GM18511 (cell line): ENCODE results near the gene ZNF761.
"Not testable (repeated sequence)": the region's sequence is repeated elsewhere in the genome, so short reads cannot be mapped to it uniquely, and the experiment has no call there.

Experiments
- ATAC-seq: cut with Tn5 transposase; IDR thresholded peaks from one replicate; pipeline ENCODE4 v1.9.1; 2021; ENCODE audit warnings: mild to moderate bottlenecking, moderate library complexity; ENCODE audit not compliant: unreplicated experiment

Gene ZNF761

DNA sequence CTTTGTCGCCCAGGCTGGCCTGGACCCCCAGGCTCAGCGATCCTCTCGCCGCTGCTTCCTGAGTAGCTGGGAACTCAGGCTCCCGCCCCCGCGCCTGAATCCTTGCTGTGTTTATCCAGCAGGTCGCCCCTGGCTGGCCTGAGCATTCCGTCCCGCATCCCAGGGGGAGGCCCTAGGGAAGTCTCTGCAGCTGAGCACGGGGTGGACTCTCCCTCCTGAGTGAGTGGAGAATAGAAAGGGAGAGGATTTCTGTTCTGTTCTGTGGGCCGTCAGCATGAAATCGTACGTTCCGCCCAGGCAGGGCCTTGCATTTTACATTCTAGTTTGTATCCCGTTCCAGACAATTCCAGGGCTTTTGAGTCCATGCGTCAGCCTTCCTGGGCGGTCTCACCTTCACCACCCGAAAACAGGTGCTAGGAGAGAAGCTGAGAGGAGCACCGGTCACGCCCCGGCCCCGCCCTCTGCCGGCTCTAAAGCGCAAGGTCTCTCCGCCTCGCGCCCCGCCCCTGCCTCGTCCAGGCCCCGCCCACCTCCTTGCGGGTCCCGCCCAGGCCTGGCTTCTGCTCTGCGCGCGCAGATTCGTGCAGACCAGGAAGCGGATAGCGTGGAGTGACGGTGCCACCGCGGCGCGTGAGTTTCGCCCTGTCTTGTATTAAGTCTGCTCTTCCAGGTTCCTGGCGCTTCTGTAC lies at the start of gene ZNF761:
ZNF761 (plus strand) TSS at position 586 of the 689 bp plus-strand sequence. CDS start 15,285 bp downstream, outside the sequence.
- ATAC-seq: peak; percentile 97

DNA sequence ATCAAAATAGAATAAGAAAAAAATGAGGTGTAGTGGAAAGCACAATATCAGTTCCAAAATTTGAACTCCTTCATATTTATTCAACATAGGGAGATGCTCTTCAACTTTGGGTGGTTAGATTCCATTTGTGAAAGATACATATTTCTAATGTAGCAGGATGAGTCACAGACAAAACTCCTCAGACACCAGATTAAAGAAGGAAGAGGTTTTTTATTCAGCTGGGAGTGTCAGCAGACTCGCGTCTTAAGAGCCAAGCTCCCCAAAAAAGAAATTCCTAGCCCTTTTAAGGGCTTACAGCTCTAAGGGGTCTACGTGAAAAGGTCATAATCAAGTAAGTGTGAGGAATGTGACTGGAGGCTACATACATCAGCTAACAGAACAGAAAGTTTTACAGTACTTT lies 43.6 kb upstream of the ZNF761 start:
- ATAC-seq: no peak

GRCh38 chr19:53388904-53389303 lies 42.9 kb upstream of the ZNF761 start:
- no peak for ATAC-seq

- ATAC-seq: no peak
These were observed 42.2 kb upstream of the ZNF761 start for GRCh38 chr19:53389571-53389970.

DNA sequence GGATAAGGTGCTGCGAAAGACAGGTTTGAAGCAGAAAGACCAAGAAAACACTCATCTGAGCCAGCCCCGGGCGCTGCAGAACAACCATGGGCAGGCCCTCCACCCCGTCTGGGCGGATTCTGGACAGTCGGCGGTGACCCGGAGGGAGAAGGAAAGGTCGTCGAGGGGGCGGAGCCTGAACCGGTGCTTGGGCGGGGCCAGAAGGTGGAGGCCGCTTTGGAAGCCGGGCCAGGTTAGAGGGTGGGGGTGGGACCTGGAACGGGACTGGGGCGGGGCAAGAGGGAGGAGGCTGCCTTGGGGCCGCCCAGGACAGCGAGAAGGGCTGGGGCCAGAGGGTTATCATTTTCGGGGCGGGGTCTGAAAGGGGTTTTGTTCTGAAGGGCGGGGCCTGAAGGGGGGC lies 41.8 kb upstream of the ZNF761 start:
- no peak for ATAC-seq

DNA sequence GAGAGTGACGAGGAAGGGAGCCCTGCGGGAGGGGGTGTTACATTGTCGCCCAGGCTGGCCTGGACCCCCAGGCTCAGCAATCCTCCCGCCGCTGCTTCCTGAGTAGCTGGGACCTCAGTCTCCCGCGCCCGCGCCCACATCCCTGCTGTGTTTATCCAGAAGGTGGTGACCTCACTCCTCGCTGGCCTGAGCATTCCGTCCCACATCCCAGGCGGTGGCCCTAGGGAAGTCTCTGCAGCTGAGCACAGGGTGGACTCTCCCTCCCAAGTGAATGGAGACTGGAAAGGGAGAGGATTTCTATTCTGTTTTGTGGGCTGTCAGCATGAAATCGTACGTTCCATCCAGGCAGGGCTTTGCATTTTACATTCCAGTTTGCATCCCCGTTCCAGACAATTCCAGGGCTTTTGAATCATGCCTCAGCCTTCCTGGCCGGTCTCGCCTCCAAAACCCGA lies 37.2 kb upstream of the ZNF761 start:
- no peak for ATAC-seq

DNA sequence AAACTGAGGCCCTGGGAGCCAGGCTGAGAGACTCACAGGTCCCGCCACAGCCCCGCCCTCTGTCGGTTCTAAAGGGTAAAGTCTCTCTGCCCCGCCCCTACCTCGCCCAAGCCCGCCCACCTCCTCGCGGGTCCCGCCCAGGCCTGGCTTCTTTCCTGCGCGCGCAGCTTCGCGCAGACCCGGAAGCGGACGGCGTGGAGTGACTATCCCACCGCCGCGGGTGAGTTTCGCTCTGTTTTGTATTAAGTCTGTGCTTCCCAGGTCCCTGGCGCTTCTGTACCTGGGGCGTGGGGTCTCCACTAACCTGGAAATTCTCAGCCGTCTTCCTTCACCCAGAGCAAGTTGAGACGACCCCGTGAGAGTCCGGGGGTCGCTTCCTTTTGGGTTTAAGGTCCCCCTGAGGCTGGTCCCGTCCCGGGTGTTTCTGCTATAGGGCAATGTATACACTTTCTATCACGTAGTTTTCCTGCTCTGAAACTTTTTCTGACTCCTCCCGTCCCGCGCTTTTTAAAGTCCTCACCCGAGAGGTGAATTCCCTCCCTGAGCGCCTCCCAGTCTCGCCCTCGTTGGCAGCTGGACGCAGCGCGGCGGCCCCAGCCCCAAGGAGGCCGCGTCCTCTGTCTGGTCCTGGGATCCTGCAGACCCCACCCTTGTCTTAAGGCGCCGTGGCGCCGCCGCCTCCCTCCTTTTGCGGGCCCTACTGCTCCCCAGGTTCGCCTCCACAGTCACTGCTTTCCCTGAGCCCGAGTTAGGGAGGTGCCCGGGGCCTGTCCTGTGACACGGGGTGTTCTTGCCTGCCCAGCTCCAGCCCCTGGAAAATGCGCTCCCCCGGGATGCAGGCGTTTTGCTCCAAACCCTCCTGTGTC lies 36.6 kb upstream of the ZNF761 start, which contains the start of gene ZNF765:
ZNF765 (plus strand) TSS at position 176 of the 866 bp plus-strand sequence. CDS start 2,867 bp downstream, outside the sequence.
- peak; percentile 91 for ATAC-seq

DNA sequence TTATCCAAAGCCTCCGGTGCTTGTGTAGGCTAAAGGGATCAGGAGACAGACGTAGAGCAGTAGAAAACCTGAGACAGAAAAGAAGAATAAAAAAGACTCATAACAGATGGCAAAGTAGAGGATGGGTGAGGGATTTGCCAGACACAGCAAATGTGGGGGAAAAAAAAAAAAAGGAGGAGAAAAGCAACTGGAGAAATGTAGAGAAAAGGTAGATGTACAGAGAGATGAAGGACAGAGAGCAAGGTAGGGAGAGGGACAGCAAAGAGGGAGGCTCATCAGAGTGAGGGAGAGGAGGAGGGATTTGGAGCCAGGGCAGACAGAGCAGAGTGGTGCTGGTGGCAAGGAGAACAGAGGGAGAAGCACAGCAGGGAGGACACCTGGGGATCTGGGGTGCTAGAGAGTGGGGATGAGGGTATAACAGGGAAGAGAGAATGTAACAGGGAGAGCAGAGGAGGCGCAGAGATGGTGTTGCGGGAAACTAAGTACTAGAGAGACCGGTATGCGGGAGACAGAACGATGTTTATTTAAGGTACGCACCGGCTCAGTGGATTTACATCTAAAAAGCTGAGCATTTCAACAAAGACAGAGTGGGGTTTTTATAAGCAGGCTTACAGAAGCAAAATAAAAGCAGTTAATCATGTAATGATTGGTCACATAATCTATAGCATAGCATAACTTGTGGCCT lies 35.8 kb upstream of the ZNF761 start:
- not testable (repeated sequence) for ATAC-seq

DNA sequence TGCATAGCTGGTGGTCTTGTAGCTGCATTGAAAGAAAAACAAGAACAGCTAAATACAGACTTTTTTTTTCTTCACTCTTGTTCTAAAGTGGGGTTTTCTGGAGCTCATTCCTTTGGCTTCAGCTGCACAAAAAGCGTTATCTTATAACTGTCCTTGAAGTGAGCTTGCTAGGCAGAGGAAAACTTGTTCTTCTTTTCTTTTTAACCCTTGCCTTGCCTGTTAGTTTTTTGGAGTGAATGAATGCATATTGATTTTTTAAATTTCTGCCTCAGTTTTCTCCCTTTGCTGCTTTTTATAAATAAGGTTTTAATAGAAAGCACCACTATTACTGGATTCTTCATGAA lies 35.3 kb upstream of the ZNF761 start:
- ATAC-seq: no peak

- not testable (repeated sequence) for ATAC-seq
These were observed 33.9 kb upstream of the ZNF761 start for GRCh38 chr19:53397918-53398317.

GRCh38 chr19:53409505-53410204 lies 22.1 kb upstream of the ZNF761 start:
- no peak for ATAC-seq

DNA sequence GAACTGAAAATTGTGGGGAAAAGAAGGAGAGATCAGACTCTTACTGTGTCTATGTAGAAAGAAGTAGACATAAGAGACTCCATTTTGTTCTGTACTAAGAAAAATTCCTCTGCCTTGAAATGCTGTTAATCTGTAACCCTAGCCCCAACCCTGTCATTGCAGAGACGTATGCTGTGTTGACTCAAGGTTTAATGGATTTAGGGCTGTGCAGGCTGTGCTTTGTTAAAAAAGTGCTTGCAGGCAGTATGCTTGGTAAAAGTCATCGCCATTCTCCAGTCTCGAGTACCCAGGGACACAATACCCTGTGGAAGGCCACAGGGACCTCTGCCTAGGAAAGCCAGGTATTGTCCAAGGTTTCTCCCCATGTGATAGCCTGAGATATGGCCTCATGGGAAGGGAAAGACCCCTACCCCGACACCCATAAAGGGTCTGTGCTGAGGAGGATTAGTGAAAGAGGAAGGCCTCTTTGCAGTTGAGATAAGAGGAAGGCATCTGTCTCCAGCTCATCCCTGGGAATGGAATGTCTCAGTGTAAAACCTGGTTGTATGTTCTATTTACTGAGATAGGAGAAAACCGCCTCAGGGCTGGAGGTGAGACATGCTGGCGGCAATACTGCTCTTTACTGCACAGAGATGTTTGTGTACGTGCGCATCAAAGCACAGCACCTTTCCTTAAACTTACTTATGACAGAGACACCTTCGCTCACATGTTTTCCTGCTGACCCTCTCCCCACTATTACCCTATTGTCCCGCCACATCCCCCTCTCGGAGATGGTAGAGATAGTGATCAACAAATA lies 11.1 kb upstream of the ZNF761 start:
- ATAC-seq: not testable (repeated sequence)

GRCh38 chr19:53422551-53422950 lies 9.2 kb upstream of the ZNF761 start:
- no peak for ATAC-seq

- not testable (repeated sequence) for ATAC-seq
These were observed 8.7 kb upstream of the ZNF761 start for GRCh38 chr19:53423074-53423473.

GRCh38 chr19:53423680-53424079 lies 8.1 kb upstream of the ZNF761 start:
- not testable (repeated sequence) for ATAC-seq

GRCh38 chr19:53424968-53425597 lies 6.7 kb upstream of the ZNF761 start:
- ATAC-seq: no peak

DNA sequence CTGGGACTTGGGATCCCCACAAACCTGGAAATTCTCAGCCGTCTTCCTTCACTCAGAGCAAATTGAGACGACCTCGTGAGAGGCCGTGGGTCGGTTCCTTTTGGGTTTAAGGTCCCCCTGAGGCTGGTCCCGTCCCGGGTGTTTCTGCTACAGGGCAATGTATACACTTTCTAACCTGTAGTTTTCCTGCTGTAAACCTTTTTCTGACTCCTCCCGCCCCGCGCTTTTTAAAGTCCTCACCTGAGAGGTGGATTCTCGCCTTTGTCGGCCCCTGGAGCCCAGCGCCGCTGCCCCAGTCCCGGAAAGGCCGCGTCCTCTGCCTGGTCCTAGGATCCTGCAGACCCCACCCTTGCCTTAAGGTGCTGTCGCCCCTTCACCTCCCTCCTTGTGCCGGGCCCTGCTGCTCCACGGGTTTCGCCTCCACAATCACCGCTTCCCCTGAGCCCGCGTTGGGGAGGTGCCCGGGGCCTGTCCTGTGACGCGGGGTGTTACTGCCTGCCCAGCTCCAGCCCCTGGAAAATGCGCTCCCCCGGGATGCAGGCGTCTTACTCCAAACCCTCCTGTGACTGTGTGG lies 391 bp downstream of the ZNF761 start:
- peak; percentile 35 for ATAC-seq

GRCh38 chr19:53443809-53444208 lies 12.0 kb downstream of the ZNF761 start:
- ATAC-seq: not testable (repeated sequence)

GRCh38 chr19:53447196-53447595 lies 15.4 kb downstream of the ZNF761 start:
- ATAC-seq: not testable (repeated sequence)
